Central memory CD4-positive, alpha-beta T cell (primary cell): ENCODE results near the gene LHFPL5.

ENCODE experiments used
- DNase-seq: peaks from one replicate; pipeline ENCODE4 v3.0.0; 2022
- total RNA-seq, 3 experiments: gene quantifications; one replicate each; lab custom pipeline; 2026; lab: John Stamatoyannopoulos, UW

The LHFPL5 gene
- 0 to 0.04 (median 0) reads per million in 3 experiments for total RNA-seq

DNA sequence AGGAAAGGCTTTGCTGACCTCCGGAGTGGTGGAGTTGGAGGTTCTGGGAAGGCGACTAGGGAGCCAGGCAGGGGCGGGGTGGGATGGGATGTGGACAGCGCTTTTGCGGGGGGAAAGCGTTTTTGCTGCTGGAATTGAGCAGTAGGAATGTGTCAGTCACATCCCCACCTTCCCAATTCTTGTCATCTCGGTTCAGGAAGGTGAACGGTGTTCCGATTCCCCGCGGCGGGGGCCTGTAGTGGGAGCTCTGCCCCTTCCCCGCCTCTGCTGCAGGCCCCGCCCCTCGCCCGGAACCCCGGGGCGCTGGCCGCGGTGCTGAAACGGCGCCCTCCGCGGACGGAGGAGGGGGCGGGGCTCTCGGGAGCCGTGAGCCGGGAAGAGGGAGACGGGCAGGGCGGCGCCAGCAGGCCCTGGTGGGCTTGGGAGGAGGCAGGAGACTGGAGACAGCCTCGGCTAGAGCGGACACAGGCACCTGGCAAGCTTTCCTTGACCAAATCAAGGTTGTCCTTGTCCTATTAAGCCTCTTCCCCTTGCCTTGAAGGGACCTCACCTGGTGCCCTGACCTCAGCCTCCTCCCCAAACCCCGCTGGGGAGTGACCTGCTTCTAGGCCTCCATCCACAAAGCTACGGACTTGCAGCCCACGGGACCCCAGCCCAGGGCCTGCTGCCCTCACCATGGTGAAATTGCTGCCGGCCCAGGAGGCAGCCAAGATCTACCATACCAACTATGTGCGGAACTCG lies at the start of gene LHFPL5:
LHFPL5 (plus strand) TSS at position 357 of the 741 bp plus-strand sequence; CDS start at position 676, 319 bp downstream.
- peak; percentile 23 for DNase-seq

DNA sequence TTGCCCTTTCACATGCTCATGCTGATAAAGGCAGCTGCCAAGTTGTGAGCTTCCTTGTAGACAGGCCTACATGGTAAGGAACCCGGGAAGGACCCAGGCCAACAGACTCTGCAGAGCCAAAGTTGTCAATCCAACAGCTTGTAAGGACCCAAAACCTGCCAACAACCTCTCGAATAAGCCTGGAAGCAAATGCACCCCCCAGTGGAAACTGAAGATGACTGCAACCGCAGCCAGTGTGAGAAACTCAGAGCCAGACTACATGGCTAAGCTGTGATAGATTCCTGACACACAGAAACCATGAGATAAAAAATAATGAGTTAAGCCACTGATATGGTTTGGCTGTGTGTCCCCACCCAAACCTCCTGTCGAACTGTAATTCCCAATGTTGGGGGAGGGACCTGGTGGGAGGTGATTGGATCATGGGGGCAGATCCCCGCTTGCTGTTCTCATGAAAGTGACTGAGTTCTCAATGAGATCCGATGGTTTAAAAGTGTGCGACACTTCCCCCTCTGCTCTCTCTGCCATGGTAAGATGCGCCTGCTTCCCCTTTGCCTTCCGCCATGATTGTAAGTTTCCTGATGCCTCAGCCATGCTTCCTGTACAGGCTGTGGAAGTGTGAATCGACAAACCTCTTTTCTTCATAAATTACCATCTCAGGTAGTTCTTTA lies 47.6 kb upstream of the LHFPL5 start:
- DNase-seq = no peak

DNA sequence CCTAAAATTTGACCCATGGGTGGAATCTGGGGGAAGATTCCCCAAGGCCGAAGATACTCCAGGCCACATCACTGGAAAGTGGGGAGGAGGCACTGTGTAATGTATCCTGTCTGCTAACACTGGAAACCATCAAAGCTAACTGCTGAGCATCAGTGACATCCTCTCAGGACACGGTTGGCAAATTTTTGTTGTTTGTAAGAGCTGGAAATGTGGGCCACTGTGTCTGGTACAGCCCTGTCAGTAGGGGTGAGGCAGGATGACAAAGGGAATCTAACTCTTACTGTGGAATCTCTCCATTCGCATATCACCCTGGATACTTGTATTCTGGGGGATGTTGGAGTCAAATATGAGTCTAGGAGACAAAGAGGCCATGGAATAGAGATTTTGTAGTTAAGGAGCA lies 45.7 kb upstream of the LHFPL5 start:
- no peak for DNase-seq

DNA sequence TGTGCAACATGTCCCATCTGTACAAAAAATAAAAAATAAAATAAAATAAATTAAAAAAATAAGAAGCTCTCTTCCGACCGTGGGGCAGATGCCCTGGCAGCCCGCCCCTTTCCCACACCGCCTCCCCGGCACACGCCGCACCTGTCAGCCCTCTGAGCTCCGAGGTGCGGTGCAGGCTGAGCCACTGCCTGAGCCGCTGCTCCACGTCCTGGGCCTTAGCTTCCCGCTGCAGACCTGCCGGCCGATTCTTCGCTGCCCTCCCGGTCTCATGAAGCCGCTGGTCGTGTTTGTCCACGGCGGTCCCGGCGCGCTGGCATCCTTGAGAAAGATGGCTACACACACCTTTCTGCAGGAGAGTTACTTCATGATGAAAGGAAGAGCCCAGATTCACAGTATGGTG lies 39.4 kb upstream of the LHFPL5 start:
- no peak for DNase-seq

DNA sequence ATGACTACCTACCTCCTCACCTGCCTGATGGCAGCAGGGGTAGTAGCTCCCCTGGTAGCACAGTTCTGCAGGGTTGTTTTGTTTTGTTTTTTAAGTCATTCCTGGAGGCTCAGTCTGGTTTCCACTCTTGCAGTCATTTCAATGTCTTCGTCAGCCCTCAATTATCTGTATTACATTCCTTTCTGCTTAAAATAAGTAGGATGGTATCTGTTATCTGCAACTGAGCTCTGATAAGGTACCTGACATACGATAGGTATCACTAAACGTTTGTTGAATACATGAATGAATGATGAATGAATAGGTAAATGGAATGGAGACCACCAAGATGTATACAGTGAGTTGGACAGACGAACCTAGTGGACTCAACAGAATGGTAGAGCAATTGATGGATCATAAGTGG lies 35.9 kb upstream of the LHFPL5 start:
- no peak for DNase-seq

DNA sequence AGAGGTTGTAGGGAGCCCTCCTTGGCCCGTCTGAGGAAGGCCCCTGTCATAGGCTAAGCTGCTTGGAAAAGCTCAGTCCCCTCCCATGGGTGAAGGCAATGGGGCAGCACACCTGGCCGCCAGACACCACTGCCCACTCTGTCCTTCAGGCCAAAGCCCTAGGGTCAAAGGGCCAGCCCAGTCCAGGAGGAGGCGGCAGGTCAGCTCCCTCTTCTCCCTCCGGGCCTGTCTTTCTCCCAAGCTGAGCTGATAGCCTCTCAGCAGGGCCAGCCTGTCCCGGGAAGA lies 33.9 kb upstream of the LHFPL5 start:
- DNase-seq = no peak

DNA sequence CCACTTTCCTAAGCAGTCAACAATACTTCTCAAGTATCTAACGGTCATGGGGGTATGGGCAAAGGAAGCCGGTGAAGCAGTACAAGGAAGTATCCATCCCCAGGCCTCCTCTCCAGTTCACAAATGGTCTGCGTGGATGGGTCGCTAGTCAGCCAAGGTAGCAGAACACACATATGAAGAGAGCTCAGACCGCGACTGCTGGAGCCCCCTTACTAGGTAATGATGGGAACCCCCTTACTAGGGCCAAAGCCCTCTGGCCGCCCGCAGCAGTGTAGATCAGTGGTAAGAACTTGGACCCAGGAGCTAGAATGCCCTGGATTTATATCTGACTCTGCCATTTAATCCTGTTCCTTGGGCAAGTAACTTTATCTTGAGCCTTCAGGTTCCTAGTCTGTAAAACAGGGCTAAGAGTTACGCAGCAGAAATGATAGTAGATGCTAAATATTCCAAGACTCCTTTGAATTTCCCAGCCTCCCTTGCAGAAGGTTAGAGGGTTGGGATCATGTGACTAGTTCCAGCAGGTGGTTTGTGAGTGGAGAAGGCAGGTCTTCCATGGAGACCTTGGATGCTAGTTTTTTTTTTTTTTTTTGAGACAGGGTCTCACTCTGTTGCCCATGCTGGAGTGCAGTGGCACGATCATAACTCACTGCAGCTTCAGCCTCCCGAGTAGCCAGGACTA lies 30.9 kb upstream of the LHFPL5 start:
- no peak for DNase-seq

DNA sequence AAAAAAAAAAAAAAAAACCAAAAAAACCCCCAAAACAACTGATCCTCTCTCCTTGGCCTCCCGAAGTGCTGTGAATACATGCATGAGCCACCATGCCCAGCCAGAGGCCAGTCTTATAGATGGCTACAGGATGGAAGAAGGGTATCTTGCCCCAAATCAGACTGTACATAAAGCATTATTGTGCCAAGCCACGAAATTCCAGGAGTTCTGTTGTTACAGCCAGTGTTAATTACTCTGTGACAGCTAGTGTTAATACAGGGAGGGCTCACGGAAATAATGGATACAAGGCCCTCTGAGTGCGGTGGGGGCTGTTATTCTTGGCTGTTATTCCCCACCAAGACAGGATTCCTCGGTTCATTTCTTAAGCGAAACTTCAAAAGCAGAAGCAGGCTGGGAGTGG lies 30.1 kb upstream of the LHFPL5 start:
- no peak for DNase-seq

DNA sequence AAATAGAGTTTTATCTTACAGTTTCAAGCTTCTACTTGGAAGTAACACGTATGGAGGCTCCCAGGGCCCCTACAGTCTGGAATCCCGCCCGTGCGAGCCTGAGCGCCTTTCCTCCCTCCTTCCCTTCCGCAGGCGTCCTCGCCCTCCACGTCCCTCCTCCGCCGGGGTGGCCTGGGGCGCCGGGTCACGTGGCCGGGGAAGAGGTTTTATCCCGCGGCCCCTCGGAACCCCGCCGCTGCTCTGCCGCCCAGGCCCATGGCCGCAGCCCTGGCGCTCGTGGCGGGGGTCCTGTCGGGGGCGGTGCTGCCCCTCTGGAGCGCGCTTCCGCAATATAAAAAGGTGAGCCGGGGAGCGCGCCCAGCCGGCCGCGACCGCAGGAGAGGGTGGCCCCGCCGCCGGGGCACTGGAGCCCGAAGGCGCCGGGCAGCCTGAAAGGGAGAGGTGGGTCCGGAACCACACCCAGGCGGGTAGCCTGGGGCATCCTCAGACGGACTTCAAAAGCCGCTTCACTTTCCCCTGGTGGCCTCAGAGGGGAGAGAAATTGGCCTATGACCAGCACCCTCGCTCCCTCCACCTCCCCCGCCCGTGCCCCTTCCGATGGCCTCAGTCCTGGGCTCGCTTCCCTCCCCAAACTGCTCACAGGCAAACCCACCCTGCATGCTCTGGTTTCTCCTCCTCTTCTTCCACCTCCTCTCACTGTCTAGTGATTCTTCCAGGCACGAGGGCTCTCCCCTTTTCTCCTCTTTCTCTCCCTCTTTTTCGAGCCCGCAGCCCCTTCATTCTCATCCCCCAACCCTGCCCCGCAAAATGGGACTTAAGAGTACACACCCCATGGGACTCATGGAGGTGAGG lies 28.6 kb upstream of the LHFPL5 start, which contains the start of gene CLPSL2:
CLPSL2 (plus strand) TSS at position 235 of the 852 bp plus-strand sequence; CDS start at position 256, 21 bp downstream.
- DNase-seq = no peak

DNA sequence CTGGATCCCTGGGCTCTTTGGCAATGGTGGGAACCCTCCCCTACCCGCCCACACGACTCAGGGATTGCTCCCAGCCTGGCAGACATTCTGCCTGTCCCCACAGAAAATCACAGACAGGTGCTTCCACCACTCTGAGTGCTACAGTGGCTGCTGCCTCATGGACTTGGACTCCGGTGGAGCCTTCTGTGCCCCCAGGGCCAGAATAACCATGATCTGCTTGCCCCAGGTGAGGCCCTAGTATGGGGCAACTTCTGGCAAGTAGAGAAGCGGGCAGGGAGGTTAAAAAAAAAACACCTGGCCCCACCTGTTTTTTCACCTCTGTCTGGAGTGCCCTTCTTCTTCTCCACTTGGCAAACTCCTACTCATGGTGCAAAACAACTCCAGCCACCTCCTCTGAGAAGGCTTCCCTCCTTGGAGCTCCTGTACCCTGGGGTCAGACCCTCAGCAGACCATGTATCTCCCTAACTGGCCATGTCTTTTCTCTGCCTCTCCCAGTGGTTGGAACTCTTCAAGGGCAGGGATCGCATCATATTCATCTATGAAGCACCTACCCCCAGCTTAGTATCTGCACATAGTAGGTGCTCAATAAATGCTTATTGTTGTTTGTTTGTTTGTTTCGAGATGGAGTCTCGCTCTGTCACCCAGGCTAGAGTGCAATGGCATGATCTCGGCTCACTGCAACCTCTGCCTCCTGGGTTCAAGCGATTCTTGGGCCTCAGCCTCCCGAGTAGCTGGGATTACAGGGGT lies 27.6 kb upstream of the LHFPL5 start:
- DNase-seq = no peak

DNA sequence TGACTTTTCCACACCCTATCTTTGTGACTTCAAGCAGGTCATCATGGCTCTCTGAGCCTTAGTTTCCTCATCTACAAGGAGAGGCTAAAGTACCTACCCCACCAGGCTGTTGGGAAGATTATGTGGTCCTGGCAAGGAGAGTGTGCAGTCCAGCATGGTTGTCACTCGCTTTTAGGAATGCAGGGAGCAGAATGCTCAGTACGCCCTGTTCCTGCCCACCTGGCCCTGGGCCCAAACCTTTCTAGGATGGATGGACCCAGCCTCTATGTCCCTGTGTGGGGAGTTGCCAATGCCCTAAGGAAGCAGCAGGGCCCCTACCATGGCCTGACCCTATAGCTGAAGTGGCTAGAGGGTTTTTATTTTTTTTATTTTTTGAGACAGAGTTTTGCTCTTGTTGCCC lies 26.7 kb upstream of the LHFPL5 start:
- no peak for DNase-seq

DNA sequence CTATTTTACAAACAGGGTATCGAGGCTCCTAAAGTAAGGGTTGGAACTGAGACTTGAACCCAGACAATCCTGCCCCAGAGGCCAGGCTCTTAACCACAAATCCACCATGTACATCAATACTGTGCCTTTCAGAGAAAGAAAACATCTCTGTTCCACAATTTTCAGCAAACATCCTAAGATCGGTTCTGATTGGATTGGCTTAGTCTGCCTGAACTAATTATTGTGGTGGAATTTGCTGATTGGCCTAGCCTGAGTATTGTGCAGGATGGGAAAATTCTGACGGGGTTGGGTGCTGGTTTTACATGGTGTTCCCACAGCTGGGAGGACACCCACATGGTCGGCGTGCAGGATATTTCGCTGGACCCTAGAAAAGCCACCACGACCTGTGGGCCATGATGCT lies 24.4 kb upstream of the LHFPL5 start, which contains the start of gene CLPSL1:
CLPSL1 (plus strand) TSS at position 301 of the 400 bp plus-strand sequence; CDS start at position 393, 92 bp downstream.
- DNase-seq = no peak

DNA sequence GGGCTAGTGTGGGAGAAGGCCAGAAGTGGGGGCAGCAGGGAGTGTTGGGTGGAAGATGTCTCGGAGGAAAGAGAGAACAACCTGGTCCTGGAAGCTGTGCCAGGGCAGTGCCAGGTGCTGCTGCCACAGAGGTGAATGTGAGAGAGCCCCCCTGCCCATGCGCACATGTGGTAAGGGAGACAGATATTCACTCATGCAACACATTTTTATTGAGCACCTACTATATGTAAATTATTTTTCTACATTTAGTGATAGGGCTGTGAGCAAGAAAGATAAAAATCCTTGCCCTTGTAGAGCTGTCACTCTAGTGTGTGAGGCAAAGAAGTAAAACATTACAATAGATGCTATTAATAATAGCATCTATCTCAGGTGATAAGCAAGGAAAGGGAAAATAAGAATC lies 23.9 kb upstream of the LHFPL5 start:
- no peak for DNase-seq

DNA sequence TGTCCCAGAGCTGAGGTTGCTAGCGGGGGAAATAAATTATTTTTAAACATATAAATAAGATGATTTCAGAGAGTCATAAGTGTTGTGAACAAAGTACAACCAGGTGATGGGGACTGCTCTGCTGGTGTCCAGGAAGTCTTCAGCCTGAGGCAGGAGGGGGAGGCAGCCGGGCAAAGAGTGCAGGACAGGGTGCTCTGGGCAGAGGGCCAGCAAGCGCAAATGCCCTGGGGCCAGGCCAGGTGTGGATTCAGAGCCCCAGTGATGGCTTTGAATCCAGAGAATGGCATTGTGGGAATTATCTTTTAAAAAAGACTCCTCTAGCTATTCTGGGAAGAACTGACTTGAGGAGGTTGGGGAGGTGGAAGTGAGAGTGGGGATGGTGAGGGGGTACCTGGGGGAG lies 22.7 kb upstream of the LHFPL5 start:
- DNase-seq = no peak

DNA sequence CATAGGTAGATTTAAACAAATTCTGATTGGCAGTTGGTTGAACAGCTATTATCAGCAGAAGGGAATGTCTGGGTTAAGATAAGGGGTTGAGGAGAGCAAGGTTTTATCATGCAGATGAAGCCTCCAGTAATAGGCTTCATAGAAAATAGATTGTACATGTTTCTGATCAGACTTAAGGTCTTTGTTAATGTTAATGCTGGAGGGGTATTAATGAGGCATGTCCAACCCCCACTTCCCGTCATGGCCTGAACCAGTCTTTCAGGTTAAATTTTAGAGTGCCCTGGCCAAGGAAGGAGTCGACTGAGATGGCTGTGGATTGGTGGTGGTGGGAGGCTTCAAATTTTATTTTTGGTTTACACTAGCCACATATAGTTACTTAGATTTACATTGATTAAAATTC lies 21.0 kb upstream of the LHFPL5 start:
- DNase-seq = no peak

DNA sequence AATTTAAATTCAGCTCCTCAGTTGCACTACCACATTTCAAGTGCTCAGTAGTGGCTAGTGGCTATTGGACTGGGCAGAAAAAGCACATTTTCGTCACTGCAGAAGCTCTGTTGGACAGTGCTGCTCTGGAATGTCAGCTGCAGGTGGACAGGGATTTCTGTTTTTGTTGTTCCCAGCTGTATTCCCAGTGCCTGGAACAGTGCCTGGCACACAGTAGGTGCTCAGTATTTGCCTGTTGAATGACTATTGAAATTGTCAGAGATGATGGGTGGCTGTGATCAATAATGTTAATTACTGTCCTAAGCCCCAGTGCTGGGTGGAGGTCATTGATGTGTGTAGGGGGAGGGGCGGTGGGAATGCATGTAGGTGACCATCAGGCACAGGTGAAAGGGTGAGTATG lies 18.9 kb upstream of the LHFPL5 start:
- no peak for DNase-seq

DNA sequence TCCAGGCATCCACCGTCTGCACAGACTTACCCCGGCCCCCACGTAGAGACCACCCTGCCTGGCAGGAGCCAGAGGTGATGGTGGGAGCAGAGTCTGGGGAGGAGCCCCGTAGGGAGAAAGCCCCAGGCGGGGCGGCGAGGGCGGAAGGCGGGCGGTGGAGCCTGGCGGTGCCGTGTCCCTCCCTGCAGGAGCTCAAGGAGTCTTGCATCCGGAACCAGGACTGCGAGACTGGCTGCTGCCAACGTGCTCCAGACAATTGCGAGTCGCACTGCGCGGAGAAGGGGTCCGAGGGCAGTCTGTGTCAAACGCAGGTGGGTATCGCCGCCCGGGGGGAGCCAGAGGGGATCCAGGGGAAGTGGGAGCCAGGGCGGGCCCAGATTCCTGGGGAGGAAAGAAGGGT lies 18.3 kb upstream of the LHFPL5 start:
- DNase-seq = no peak

DNA sequence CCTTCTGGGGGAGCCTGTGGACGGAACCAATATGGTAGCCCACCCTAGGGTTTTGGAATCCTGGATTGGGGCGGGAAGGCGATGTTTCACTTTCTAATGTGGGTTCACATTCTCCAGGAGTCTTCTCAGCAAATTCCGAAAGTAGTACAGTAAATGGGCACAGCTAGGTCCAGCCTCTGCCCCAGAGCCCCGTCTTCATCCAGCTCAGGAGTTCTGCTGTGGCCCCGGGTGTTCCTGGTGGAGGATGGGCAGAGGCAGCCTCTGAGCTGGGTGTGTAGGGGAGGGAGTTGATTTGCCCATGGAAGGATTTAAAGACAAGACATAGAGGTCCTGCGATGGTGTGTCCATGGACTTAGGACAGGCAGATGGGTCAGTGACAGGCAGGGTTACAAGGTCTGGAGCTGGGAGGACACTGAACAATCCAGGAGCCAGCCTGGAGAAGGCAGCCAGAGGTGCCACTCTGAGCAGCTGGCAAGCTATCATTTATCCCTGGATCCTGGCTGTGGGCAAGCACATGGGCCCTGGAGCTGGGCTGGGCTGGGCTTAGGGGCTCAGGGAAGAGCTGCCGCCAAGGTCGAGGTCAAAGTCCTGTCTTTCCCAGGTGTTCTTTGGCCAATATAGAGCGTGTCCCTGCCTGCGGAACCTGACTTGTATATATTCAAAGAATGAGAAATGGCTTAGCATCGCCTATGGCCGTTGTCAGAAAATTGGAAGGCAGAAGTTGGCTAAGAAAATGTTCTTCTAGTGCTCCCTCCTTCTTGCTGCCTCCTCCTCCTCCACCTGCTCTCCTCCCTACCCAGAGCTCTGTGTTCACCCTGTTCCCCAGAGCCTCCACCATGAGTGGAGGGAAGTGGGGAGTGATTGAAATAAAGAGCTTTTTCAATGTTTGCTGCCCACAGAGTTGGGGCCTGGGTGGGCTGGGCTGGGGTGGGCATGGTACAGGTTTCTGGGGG lies 17.6 kb upstream of the LHFPL5 start:
- no peak for DNase-seq

DNA sequence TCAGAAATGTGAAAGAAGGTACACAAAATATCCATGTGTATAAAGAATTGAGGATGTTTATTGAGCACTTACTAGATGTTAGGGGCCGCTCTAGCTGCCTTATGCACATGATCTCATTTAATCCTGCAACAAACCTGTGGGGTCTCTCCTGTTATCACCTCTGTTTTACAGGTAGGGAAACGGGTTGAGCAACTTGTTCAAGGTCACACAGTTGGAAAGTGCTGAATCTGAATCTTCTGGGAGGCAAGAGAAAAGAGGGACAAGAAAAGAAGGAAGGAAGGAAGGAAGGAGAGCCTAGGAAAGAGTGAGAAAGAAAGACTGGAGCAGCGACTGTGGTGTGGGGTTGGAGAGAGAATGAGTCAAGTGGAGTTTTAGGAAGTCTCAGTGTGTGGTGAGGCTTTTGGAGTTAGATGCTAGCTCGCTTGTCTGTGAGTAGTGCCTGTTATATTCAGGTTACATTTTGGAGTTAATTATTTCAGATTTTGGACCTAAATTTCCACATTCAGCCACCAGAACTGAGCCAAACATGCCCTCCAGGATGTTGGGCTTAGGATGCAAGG lies 16.6 kb upstream of the LHFPL5 start:
- no peak for DNase-seq

DNA sequence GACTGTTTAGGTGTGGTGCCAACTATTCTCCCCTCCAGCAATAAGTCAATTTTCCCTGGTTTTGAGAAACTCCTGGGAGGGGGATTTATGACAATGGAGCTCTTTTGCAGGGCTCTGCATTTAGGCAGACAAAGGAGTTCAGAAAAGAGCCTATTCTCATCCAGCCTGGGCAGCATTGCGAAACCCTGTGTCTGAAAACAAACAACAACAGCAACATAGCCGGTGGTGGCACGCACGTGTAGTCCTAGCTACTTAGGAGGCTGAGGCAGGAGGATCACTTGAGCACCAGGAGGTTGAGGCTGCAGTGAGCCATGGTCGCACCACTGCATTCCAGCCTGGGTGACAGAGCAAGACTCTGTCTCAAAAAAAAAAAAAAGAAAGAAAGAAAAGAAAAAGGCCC lies 14.5 kb upstream of the LHFPL5 start:
- DNase-seq = no peak
